Liver (tissue), 9 donors: ENCODE measurements around the gene POLR2L. TPM values are rescaled to one million over a fixed set of nuclear protein-coding genes. Genes with fewer than 3 reads are reported as not detected.
A peak's percentile ranks its signal among the peaks of the same experiment; 100 is the strongest.

Experiments used
- DNase-seq: peaks from one replicate; pipeline ENCODE4 v3.0.0-alpha.2; 2017; ENCODE audit warnings: low spot score
- H3K27ac ChIP-seq, 2 donors: one replicate each; pipeline ENCODE4 v1.7.0; 2013; ENCODE audit warnings: inconsistent platforms in 2 of 2, low read length in 2 of 2, control low read depth in 1 of 2, low read depth in 1 of 2, mild to moderate bottlenecking in 1 of 2
- H3K27me3 ChIP-seq, 4 donors: one replicate each; pipeline versions ENCODE4 v1.6.1 to v1.7.0; 2013; ENCODE audit warnings: low read length in 3 of 4, inconsistent platforms in 1 of 4, mild to moderate bottlenecking in 1 of 4, moderate library complexity in 1 of 4; ENCODE audit not compliant: control insufficient read depth in 4 of 4, insufficient read depth in 4 of 4
- H3K36me3 ChIP-seq, 4 donors: one replicate each; pipeline versions ENCODE4 v1.6.1 to v1.7.0; 2013; ENCODE audit warnings: low read length in 3 of 4, mild to moderate bottlenecking in 3 of 4, low read depth in 1 of 4, moderate library complexity in 1 of 4; ENCODE audit not compliant: control insufficient read depth in 4 of 4, insufficient read depth in 3 of 4
- H3K4me1 ChIP-seq, 4 donors: one replicate each; pipeline versions ENCODE4 v1.6.1 to v1.7.0; 2013; ENCODE audit warnings: low read length in 3 of 4, mild to moderate bottlenecking in 3 of 4, moderate library complexity in 1 of 4; ENCODE audit not compliant: control insufficient read depth in 4 of 4, insufficient read depth in 4 of 4
- H3K4me3 ChIP-seq, 3 donors: one replicate each; pipeline versions ENCODE4 v1.6.1 to v1.7.0; 2013; ENCODE audit warnings: low read length in 3 of 3, control low read depth in 1 of 3, low read depth in 1 of 3, mild to moderate bottlenecking in 1 of 3
- H3K9ac ChIP-seq, 2 donors: one replicate each; pipeline ENCODE4 v1.7.0; 2013; ENCODE audit warnings: low read length in 2 of 2, mild to moderate bottlenecking in 2 of 2, moderate library complexity in 2 of 2, control low read depth in 1 of 2, low read depth in 1 of 2
- H3K9me3 ChIP-seq, 4 donors: one replicate each; pipeline versions ENCODE4 v1.6.1 to v1.7.0; 2013; ENCODE audit warnings: low read length in 3 of 4; ENCODE audit not compliant: control insufficient read depth in 4 of 4
- ATF3 ChIP-seq: IDR thresholded peaks from 2 replicates; pipeline ENCODE4 v1.6.1; 2016; ENCODE audit warnings: antibody characterized with exemption
- EGR1 ChIP-seq, 2 donors: IDR thresholded peaks; 2 replicates each; pipeline ENCODE4 v1.6.1; 2016 to 2018; ENCODE audit warnings: antibody characterized with exemption in 2 of 2, low read depth in 2 of 2
- FOXA1 ChIP-seq: IDR thresholded peaks from 2 replicates; pipeline ENCODE4 v1.6.1; 2016; ENCODE audit warnings: antibody characterized with exemption
- FOXA2 ChIP-seq: IDR thresholded peaks from 2 replicates; pipeline ENCODE4 v1.6.1; 2016; ENCODE audit warnings: antibody characterized with exemption
- GABPA ChIP-seq, 2 donors: IDR thresholded peaks in 1 of 2; conservative IDR thresholded peaks in 1 of 2; 2 replicates each; pipeline ENCODE4 v1.6.1; 2016; ENCODE audit warnings: antibody characterized with exemption in 2 of 2, mild to moderate bottlenecking in 1 of 2, moderate library complexity in 1 of 2
- HNF4A ChIP-seq, 2 donors: conservative IDR thresholded peaks; 2 replicates each; pipeline ENCODE4 v1.6.1; 2016; ENCODE audit warnings: antibody characterized with exemption in 2 of 2, mild to moderate bottlenecking in 2 of 2
- HNF4G ChIP-seq: IDR thresholded peaks from 2 replicates; pipeline ENCODE4 v1.6.1; 2016; ENCODE audit warnings: antibody characterized with exemption
- JUND ChIP-seq, 2 donors: IDR thresholded peaks; 2 replicates each; pipeline ENCODE4 v1.6.1; 2016; ENCODE audit warnings: antibody characterized with exemption in 2 of 2
- MAX ChIP-seq: IDR thresholded peaks from 2 replicates; pipeline ENCODE4 v1.6.1; 2016; ENCODE audit warnings: antibody characterized with exemption
- NR2F2 ChIP-seq: IDR thresholded peaks from 2 replicates; pipeline ENCODE4 v1.6.1; 2016; ENCODE audit warnings: antibody characterized with exemption
- RAD21 ChIP-seq, 2 donors: IDR thresholded peaks; 2 replicates each; pipeline ENCODE4 v1.6.1; 2016; ENCODE audit warnings: antibody characterized with exemption in 2 of 2, mild to moderate bottlenecking in 2 of 2
- REST ChIP-seq: IDR thresholded peaks from 2 replicates; pipeline ENCODE4 v1.6.1; 2016; ENCODE audit warnings: antibody characterized with exemption, mild to moderate bottlenecking
- RXRA ChIP-seq, 2 donors: IDR thresholded peaks; 2 replicates each; pipeline ENCODE4 v1.6.1; 2017 to 2018; ENCODE audit warnings: antibody characterized with exemption in 2 of 2, mild to moderate bottlenecking in 1 of 2
- SP1 ChIP-seq: IDR thresholded peaks from 2 replicates; pipeline ENCODE4 v1.6.1; 2018; ENCODE audit warnings: antibody characterized with exemption, mild to moderate bottlenecking
- TAF1 ChIP-seq: conservative IDR thresholded peaks from 2 replicates; pipeline ENCODE4 v1.6.1; 2016; ENCODE audit warnings: antibody characterized with exemption, mild to moderate bottlenecking
- YY1 ChIP-seq: IDR thresholded peaks from 2 replicates; pipeline ENCODE4 v1.6.1; 2016; ENCODE audit warnings: antibody characterized with exemption, mild to moderate bottlenecking
- WGBS: extraction: QIAGEN DNeasy Blood & Tissue Kit; methylation state at CpG from one replicate; pipeline ENCODE4 v1.1.7; 2013; 5-methylcytosine and 5-hydroxymethylcytosine counted together
- polyA plus RNA-seq, 2 donors: library from polyadenylated mRNA; stranded (reverse) in 1 of 2; unstranded in 1 of 2; fragments of 200-250 nt in 1 of 2; fragments of >200 nt in 1 of 2; fragmentation: Nextera tagmentation in 1 of 2; extraction: Ambion mirVana in 1 of 2; gene quantifications; one replicate each; pipeline versions ENCODE4 v1.2.1 to v1.2.3, GENCODE V29; 2013 to 2015
- total RNA-seq, 2 donors: library from RNA; depleted of rRNA; stranded (reverse); fragments of >200 nt; gene quantifications; one replicate each; pipeline ENCODE4 v1.2.3, GENCODE V29; 2014
- TF ChIP-seq, protein P1 (sequence below): fragments of 150-350 bp; IDR thresholded peaks from 2 replicates; pipeline ENCODE4 v1.5.1; 2017; ENCODE audit warnings: improper control_type of control experiment, low read depth, low read length; ENCODE audit not compliant: missing input control
- TF ChIP-seq, protein P2 (sequence below): IDR thresholded peaks from 2 replicates; pipeline ENCODE4 v1.6.1; 2016; ENCODE audit warnings: antibody characterized with exemption
- donor health status: healthy.
- donor health status: healthy.
- donor health status: healthy.
- donor health status: healthy.
- donor health status: healthy.

Gene POLR2L
- total and polyA plus RNA-seq, 4 donors = 28.1 to 230 (median 106) TPM

GRCh38 chr11:833114-833791 lies 9.1 kb downstream of the POLR2L start:
- TF ChIP-seq REST = no peak
- no peak for TF ChIP-seq JUND (IDR thresholded peaks at IDR 0.05)
- TF ChIP-seq RXRA (IDR thresholded peaks at IDR 0.05) = no peak
- TF ChIP-seq FOXA2 = no peak
- TF ChIP-seq HNF4G = no peak
- TF ChIP-seq RAD21 (IDR thresholded peaks at IDR 0.05) = no peak
- TF ChIP-seq GABPA (IDR thresholded peaks at IDR 0.05 in 1 of 2, conservative IDR thresholded peaks at IDR 0.05 in 1 of 2) = no peak
- TF ChIP-seq, protein P1, sequence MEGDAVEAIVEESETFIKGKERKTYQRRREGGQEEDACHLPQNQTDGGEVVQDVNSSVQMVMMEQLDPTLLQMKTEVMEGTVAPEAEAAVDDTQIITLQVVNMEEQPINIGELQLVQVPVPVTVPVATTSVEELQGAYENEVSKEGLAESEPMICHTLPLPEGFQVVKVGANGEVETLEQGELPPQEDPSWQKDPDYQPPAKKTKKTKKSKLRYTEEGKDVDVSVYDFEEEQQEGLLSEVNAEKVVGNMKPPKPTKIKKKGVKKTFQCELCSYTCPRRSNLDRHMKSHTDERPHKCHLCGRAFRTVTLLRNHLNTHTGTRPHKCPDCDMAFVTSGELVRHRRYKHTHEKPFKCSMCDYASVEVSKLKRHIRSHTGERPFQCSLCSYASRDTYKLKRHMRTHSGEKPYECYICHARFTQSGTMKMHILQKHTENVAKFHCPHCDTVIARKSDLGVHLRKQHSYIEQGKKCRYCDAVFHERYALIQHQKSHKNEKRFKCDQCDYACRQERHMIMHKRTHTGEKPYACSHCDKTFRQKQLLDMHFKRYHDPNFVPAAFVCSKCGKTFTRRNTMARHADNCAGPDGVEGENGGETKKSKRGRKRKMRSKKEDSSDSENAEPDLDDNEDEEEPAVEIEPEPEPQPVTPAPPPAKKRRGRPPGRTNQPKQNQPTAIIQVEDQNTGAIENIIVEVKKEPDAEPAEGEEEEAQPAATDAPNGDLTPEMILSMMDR = no peak
- TF ChIP-seq, protein P2, sequence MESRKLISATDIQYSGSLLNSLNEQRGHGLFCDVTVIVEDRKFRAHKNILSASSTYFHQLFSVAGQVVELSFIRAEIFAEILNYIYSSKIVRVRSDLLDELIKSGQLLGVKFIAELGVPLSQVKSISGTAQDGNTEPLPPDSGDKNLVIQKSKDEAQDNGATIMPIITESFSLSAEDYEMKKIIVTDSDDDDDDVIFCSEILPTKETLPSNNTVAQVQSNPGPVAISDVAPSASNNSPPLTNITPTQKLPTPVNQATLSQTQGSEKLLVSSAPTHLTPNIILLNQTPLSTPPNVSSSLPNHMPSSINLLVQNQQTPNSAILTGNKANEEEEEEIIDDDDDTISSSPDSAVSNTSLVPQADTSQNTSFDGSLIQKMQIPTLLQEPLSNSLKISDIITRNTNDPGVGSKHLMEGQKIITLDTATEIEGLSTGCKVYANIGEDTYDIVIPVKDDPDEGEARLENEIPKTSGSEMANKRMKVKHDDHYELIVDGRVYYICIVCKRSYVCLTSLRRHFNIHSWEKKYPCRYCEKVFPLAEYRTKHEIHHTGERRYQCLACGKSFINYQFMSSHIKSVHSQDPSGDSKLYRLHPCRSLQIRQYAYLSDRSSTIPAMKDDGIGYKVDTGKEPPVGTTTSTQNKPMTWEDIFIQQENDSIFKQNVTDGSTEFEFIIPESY = no peak
- TF ChIP-seq EGR1 (IDR thresholded peaks at IDR 0.05; ENCODE audit: low read depth in 2 of 2) = no peak
- TF ChIP-seq HNF4A (conservative IDR thresholded peaks at IDR 0.05) = no peak
- no peak for TF ChIP-seq NR2F2
- TF ChIP-seq FOXA1 = no peak
- no peak for TF ChIP-seq TAF1
- no peak for TF ChIP-seq ATF3
- TF ChIP-seq YY1 = no peak
- no peak for TF ChIP-seq SP1
- TF ChIP-seq MAX = no peak
- peaks cover 44 to 77% (median 57%) of the 10 kb centered on the region in 4 donors for H3K4me1 ChIP-seq
- peaks cover 0 to 13% (median 8%) of the 10 kb centered on the region in 4 donors for H3K36me3 ChIP-seq
- peak overlapping the region; percentile 90 to 99 for H3K27ac ChIP-seq
- H3K9me3 ChIP-seq = no peaks in the 10 kb centered on the region
- H3K4me3 ChIP-seq = peak overlapping the region; percentile 28 to 85 (median 57)
- WGBS = 1% methylated on average over 55 of the region's 55 CpGs
- peak overlapping the region in 1 of 2 donors; percentile 32 for H3K9ac ChIP-seq
- H3K27me3 ChIP-seq = no peaks in the 10 kb centered on the region
- DNase-seq = peak; percentile 65
